Measurements from ENCODE around the gene SLC38A5.
"Not testable (repeated sequence)": the region's sequence is repeated elsewhere in the genome, so short reads cannot be mapped to it uniquely, and the experiment has no call there.

GRCh38 chrX:48427027-48427716 lies 42.9 kb downstream of the SLC38A5 start:
- not testable (repeated sequence) for TF ChIP-seq CTCF (IDR thresholded peaks at IDR 0.05; ENCODE audit: insufficient read depth, low read length, poor library complexity, severe bottlenecking); EZH2phosphoT487 (conservative IDR thresholded peaks at IDR 0.05; ENCODE audit: low read length)
